ENCODE measurements around the gene AMOTL1. TPM values are rescaled to one million over a fixed set of nuclear protein-coding genes. Genes with fewer than 3 reads are reported as not detected.

AMOTL1 gene
- total RNA-seq, 4 donors from 2014 or later = 47.2 to 91.6 (median 66.9) TPM

DNA sequence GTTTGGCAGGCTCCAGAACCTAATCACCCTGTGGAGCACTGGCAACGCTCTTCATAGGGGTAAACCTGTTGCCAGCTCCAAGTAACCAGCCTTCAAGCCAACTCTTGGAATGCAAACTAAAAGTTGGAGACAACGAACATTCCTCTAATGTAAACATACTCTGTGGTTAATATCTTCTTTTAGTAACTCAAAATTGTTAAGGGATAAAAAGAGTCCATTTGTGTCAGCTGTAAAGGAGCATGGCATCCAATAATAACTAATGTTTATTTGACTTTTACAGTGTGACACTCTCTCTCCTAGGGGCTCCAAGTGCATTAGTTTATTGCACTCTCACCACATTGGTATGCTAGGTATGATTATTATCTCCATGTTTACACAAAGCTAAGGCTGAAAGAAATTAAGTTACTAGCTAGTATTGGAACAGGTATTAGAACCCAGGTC, 31.0 kb upstream of the AMOTL1 start:
- no peak overlapping the region for H3K27ac ChIP-seq
- H3K4me3 ChIP-seq = no peak overlapping the region
- intact Hi-C loops (cut with DNase I) = no loop called here
- no peak for TF ChIP-seq POLR2A (IDR thresholded peaks at IDR 0.05)
- TF ChIP-seq, protein P1, sequence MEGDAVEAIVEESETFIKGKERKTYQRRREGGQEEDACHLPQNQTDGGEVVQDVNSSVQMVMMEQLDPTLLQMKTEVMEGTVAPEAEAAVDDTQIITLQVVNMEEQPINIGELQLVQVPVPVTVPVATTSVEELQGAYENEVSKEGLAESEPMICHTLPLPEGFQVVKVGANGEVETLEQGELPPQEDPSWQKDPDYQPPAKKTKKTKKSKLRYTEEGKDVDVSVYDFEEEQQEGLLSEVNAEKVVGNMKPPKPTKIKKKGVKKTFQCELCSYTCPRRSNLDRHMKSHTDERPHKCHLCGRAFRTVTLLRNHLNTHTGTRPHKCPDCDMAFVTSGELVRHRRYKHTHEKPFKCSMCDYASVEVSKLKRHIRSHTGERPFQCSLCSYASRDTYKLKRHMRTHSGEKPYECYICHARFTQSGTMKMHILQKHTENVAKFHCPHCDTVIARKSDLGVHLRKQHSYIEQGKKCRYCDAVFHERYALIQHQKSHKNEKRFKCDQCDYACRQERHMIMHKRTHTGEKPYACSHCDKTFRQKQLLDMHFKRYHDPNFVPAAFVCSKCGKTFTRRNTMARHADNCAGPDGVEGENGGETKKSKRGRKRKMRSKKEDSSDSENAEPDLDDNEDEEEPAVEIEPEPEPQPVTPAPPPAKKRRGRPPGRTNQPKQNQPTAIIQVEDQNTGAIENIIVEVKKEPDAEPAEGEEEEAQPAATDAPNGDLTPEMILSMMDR (IDR thresholded peaks at IDR 0.05) = no peak
- peaks cover 0 to 7% (median 0%) of the 10 kb centered on the region in 3 donors for H3K36me3 ChIP-seq
- no peaks in the 10 kb centered on the region for H3K9me3 ChIP-seq
- no peak for DNase-seq
- H3K4me1 ChIP-seq = peaks cover 0 to 68% (median 8%) of the 10 kb centered on the region in 3 donors
- 33 to 40% methylated on average over 2 of the region's 2 CpGs for WGBS, 2 donors
- H3K27me3 ChIP-seq = peaks cover 0 to 8% (median 0%) of the 10 kb centered on the region in 4 donors

DNA sequence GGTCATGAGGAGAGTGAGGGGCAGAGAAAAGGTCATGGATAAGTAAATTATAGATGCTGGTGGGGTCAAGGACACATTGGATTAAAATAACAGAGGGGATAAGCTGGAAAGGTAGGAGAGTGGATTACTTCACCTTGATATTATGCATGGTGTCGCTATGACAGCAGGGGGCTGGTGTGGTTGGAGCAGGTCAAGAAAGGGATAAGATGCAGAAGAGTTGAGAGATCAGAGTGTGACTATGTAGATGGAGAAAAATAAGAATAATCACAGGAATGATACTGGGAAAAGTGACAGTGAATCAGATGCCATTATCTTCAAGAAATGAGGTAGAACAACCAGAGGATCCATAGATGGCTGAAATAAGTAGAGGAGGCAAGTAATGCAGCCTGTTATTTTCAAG, 29.4 kb upstream of the AMOTL1 start:
- no peak for DNase-seq
- peaks cover 0 to 64% (median 11%) of the 10 kb centered on the region in 3 donors for H3K4me1 ChIP-seq
- H3K36me3 ChIP-seq = peaks cover 0 to 7% (median 0%) of the 10 kb centered on the region in 3 donors
- intact Hi-C loops (cut with DNase I) = no loop called here
- peak overlapping the region in 2 of 4 donors; percentile 59 to 84 for H3K27ac ChIP-seq
- no peak overlapping the region for H3K4me3 ChIP-seq
- peaks cover 0 to 8% (median 0%) of the 10 kb centered on the region in 4 donors for H3K27me3 ChIP-seq
- 85 to 100% methylated on average over 1 of the region's 1 CpG for WGBS, 2 donors
- no peak for TF ChIP-seq POLR2A (IDR thresholded peaks at IDR 0.05)
- TF ChIP-seq, protein P1 (IDR thresholded peaks at IDR 0.05) = no peak
- no peaks in the 10 kb centered on the region for H3K9me3 ChIP-seq

DNA sequence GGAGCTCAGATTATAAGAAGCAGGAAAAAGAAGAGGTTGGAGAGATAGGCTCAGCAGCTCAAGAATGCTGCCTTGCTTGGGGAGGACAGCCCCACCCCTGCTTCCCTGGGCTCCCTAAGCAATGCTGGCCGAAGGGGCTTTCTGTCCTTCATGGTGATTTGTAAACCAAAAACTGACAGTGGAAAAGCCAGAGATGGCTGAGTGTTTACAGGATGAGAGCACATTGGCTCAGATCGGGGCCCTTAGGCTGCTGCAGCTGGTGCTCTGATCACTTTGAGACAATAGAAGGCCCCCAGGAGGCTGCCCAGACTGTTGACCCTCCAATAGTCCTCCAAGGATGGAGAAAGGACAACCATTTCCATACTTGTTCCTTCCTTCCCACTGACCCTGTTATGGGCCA, 28.8 kb upstream of the AMOTL1 start:
- intact Hi-C loops (cut with DNase I) = no loop called here
- H3K4me3 ChIP-seq = no peak overlapping the region
- no peaks in the 10 kb centered on the region for H3K9me3 ChIP-seq
- WGBS, 2 donors = 57 to 82% methylated on average over 2 of the region's 2 CpGs
- peaks cover 0 to 8% (median 0%) of the 10 kb centered on the region in 4 donors for H3K27me3 ChIP-seq
- DNase-seq = no peak
- peak overlapping the region in 3 of 4 donors; percentile 59 to 84 (median 71) for H3K27ac ChIP-seq
- TF ChIP-seq POLR2A (IDR thresholded peaks at IDR 0.05) = no peak
- TF ChIP-seq, protein P1 (IDR thresholded peaks at IDR 0.05) = no peak
- H3K4me1 ChIP-seq = peaks cover 0 to 61% (median 11%) of the 10 kb centered on the region in 3 donors
- peaks cover 0 to 7% (median 0%) of the 10 kb centered on the region in 3 donors for H3K36me3 ChIP-seq

DNA sequence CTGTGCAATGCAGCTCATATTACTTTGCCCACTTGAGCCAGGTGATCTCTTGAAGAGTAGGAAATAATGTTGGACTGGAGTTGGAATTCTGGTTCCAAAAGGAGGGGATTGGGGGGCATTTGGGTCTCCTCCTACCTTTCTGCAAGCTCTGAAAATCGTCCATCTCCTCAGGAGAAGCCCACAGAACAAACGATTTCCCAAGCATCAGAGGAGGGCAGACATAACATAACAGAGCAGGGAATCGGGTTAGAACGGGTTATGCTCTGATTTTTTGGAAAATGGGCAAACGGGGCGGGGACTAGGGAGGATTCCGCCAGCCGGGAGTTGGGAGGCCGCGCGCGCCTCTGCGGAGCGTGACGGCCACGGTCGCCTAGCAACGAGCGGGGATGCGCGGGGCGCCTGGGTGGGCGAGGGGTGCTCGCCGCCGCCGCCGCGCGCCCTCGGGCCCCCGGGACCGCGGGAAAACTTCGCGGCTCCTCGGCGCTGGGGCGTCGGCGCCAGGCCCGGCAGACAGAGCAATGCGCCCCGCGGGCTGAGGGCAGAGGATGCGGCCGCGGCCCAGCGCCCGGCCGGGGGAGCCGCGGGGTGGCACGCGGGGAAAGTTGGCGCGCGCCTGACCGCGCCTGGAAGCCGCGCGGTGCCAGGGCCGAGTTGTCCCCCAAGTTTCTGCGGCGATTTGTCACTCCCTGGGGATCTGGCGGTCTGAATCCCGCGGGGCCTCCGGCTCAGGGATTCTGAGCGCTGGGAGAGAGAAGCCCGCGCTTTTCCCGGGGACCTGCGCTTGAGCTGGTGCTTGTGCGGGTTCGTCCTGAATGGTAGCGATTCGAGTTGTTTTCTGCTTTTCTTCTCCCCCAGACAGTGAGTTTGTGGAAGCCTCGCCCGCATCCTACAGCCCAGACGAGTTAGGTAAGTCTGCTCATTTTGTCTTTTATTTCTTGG, 27.8 kb upstream of the AMOTL1 start:
- Histone ChIP-seq H3K4me3 (peak overlapping the region; percentile 46 to 76 (median 62)), H3K27ac (peak overlapping the region; percentile 59 to 84 (median 70)), H3K9me3 (no peaks in the 10 kb centered on the region), H3K36me3 (no peaks in the 10 kb centered on the region), H3K4me1 (peaks cover 0 to 54% (median 6%) of the 10 kb centered on the region in 3 donors), H3K27me3 (peaks cover 0 to 8% (median 0%) of the 10 kb centered on the region in 4 donors)
- DNase-seq = no peak
- WGBS, 2 donors = 0 to 3% methylated on average over 5 to 9 of the region's 82 CpGs
- intact Hi-C loops (cut with DNase I) = no loop called here
- no peak for TF ChIP-seq POLR2A (IDR thresholded peaks at IDR 0.05)
- TF ChIP-seq, protein P1 (IDR thresholded peaks at IDR 0.05) = no peak

Measured in esophagus squamous epithelium (tissue), 5 donors.